Activated naive CD4-positive, alpha-beta T cell treated with anti-CD3 and anti-CD28 coated beads, Interleukin-2, amount 50 U/mL, for 72 hours (primary cell): ENCODE measurements around the gene MPPE1. TPM values are rescaled to one million over a fixed set of nuclear protein-coding genes. Genes with fewer than 3 reads are reported as not detected.
"Not testable (repeated sequence)": the region's sequence is repeated elsewhere in the genome, so short reads cannot be mapped to it uniquely, and the experiment has no call there.

Experiments
- ATAC-seq, 2 donors: fragments of 150-1000 bp; cut with Tn5 transposase; 2 replicates each; pipeline ENCODE4 v1.10.0; 2021; ENCODE audit warnings: mild to moderate bottlenecking in 2 of 2, moderate library complexity in 2 of 2
- DNase-seq, 2 donors: peaks; one replicate each; pipeline ENCODE4 v3.0.0; 2021 to 2022; ENCODE audit warnings: low spot score in 2 of 2
- H3K27ac Mint-ChIP-seq, 2 donors: one replicate each; pipeline ENCODE4 v1.8.0; 2022; ENCODE audit warnings: mild to moderate bottlenecking in 2 of 2, mixed read lengths in 2 of 2
- H3K36me3 Mint-ChIP-seq, 2 donors: one replicate each; pipeline ENCODE4 v1.8.0; 2022; ENCODE audit warnings: mixed read lengths in 2 of 2
- H3K9me3 Mint-ChIP-seq, 2 donors: one replicate each; pipeline ENCODE4 v1.8.0; 2022; ENCODE audit warnings: mixed read lengths in 2 of 2
- total RNA-seq, 2 donors: library from RNA; stranded (reverse); gene quantifications; one replicate each; pipeline ENCODE4 v1.2.3, GENCODE V29; 2022

The MPPE1 gene
- total RNA-seq, result 10 to 100 TPM; 38.1 to 67.2 TPM

GRCh38 chr18:11908182-11909060 lies at the start of gene MPPE1:
Gene MPPE1, minus strand, starts transcription at chr18:11908317. Its CDS starts 11,053 bp downstream, at chr18:11897264.
- Mint-ChIP-seq H3K27ac (peak within 1 kb of the TSS; percentile 92 to 95), H3K36me3 (peaks cover 4 to 10% of the 10 kb centered on the region in 2 donors)

GRCh38 chr18:11957636-11958035 lies 49.5 kb upstream of the MPPE1 start:
- DNase-seq (no peak), ATAC-seq (no peak)
- peaks cover 9 to 15% of the 10 kb centered on the region in 2 donors for H3K9me3 Mint-ChIP-seq
- H3K27ac Mint-ChIP-seq, result no peak overlapping the region
- peaks cover 12 to 16% of the 10 kb centered on the region in 2 donors for H3K36me3 Mint-ChIP-seq

More at GRCh38 chr18:11908182-11909060, at the start of gene MPPE1:
- H3K9me3 Mint-ChIP-seq, result no peaks in the 10 kb centered on the region
- ATAC-seq, result peak; percentile 92 to 96
- peak; percentile 86 to 89 for DNase-seq

GRCh38 chr18:11956371-11957308 lies 48.5 kb upstream of the MPPE1 start:
- H3K9me3 Mint-ChIP-seq, result peaks cover 9 to 15% of the 10 kb centered on the region in 2 donors
- no peak overlapping the region for H3K27ac Mint-ChIP-seq

GRCh38 chr18:11955239-11956029 lies 47.3 kb upstream of the MPPE1 start:
- peak in 1 of 2 donors; percentile 63 for ATAC-seq
- peaks cover 12 to 16% of the 10 kb centered on the region in 2 donors for H3K36me3 Mint-ChIP-seq
- no peak overlapping the region for H3K27ac Mint-ChIP-seq
- no peak for DNase-seq
- H3K9me3 Mint-ChIP-seq, result peaks cover 9 to 15% of the 10 kb centered on the region in 2 donors

More at GRCh38 chr18:11956371-11957308, 48.5 kb upstream of the MPPE1 start:
- ATAC-seq (no peak), DNase-seq (no peak)
- H3K36me3 Mint-ChIP-seq, result peaks cover 12 to 16% of the 10 kb centered on the region in 2 donors

- ATAC-seq (no peak), DNase-seq (no peak)
- Mint-ChIP-seq H3K9me3 (peaks cover 9 to 15% of the 10 kb centered on the region in 2 donors), H3K27ac (no peak overlapping the region), H3K36me3 (peaks cover 12 to 16% of the 10 kb centered on the region in 2 donors)
Observed at GRCh38 chr18:11953113-11953512, 45.0 kb upstream of the MPPE1 start.

- no peak for DNase-seq
- peaks cover 0 to under 1% of the 10 kb centered on the region in 2 donors for H3K36me3 Mint-ChIP-seq
- no peaks in the 10 kb centered on the region for H3K9me3 Mint-ChIP-seq
- no peak overlapping the region for H3K27ac Mint-ChIP-seq
- no peak for ATAC-seq
Observed at GRCh38 chr18:11951390-11951851, 43.3 kb upstream of the MPPE1 start.

GRCh38 chr18:11950824-11951223 lies 42.7 kb upstream of the MPPE1 start:
- DNase-seq (no peak), ATAC-seq (no peak)
- no peak overlapping the region for H3K27ac Mint-ChIP-seq
- H3K9me3 Mint-ChIP-seq, result no peaks in the 10 kb centered on the region
- H3K36me3 Mint-ChIP-seq, result no peaks in the 10 kb centered on the region

GRCh38 chr18:11948852-11949523 lies 40.9 kb upstream of the MPPE1 start:
- ATAC-seq (no peak), DNase-seq (no peak)
- H3K27ac Mint-ChIP-seq, result no peak overlapping the region
- no peaks in the 10 kb centered on the region for H3K9me3 Mint-ChIP-seq
- no peaks in the 10 kb centered on the region for H3K36me3 Mint-ChIP-seq

- ATAC-seq (peak; percentile 91 to 94), DNase-seq (peak; percentile 60 to 83)
- Mint-ChIP-seq H3K36me3 (no peaks in the 10 kb centered on the region), H3K27ac (peak overlapping the region; percentile 91 to 92), H3K9me3 (no peaks in the 10 kb centered on the region)
Observed at GRCh38 chr18:11947214-11948191, 39.4 kb upstream of the MPPE1 start.

GRCh38 chr18:11946756-11947155 lies 38.6 kb upstream of the MPPE1 start:
- no peaks in the 10 kb centered on the region for H3K36me3 Mint-ChIP-seq
- no peaks in the 10 kb centered on the region for H3K9me3 Mint-ChIP-seq
- H3K27ac Mint-ChIP-seq, result peak overlapping the region; percentile 91 to 92
- ATAC-seq (peak; percentile 23 to 40), DNase-seq (no peak)

- H3K27ac Mint-ChIP-seq, result peak overlapping the region in 1 of 2 donors; percentile 91
- not testable (repeated sequence) for ATAC-seq, DNase-seq, H3K36me3 Mint-ChIP-seq, H3K9me3 Mint-ChIP-seq
Observed at GRCh38 chr18:11945834-11946659, 37.9 kb upstream of the MPPE1 start.

- Mint-ChIP-seq H3K27ac (no peak overlapping the region), H3K9me3 (no peaks in the 10 kb centered on the region), H3K36me3 (no peaks in the 10 kb centered on the region)
- DNase-seq, result no peak
- ATAC-seq, result no peak
Observed at GRCh38 chr18:11944786-11945185, 36.7 kb upstream of the MPPE1 start.

- Mint-ChIP-seq H3K9me3 (no peaks in the 10 kb centered on the region), H3K27ac (no peak overlapping the region), H3K36me3 (no peaks in the 10 kb centered on the region)
- ATAC-seq (no peak), DNase-seq (no peak)
Observed at GRCh38 chr18:11944252-11944651, 36.1 kb upstream of the MPPE1 start.

GRCh38 chr18:11943551-11943950 lies 35.4 kb upstream of the MPPE1 start:
- Mint-ChIP-seq H3K27ac (peak overlapping the region in 1 of 2 donors; percentile 1), H3K9me3 (no peaks in the 10 kb centered on the region), H3K36me3 (no peaks in the 10 kb centered on the region)
- no peak for DNase-seq
- no peak for ATAC-seq
